OCI-LY1 (cell line): Measurements from ENCODE around the gene TUT1.

ENCODE experiments used
- H2AFZ ChIP-seq: fragments of 200-600 bp; sonication (generic), shearing (Covaris generic); 2 replicates; pipeline ENCODE4 v1.6.0; 2014; ENCODE audit warnings: antibody characterized with exemption, mild to moderate bottlenecking, low read length
- H3F3A ChIP-seq: fragments of 200-600 bp; sonication (generic), shearing (Covaris generic); 2 replicates; pipeline ENCODE4 v1.6.0; 2014; ENCODE audit warnings: mild to moderate bottlenecking, antibody characterized with exemption, low read length, moderate library complexity; ENCODE audit not compliant: insufficient read depth
- H3K27ac ChIP-seq: fragments of 200-600 bp; sonication (generic); 2 replicates; pipeline ENCODE4 v1.5.1; 2014; ENCODE audit warnings: low read length, mixed run types, mild to moderate bottlenecking, low read depth; ENCODE audit not compliant: poor library complexity, severe bottlenecking
- H3K27me3 ChIP-seq: fragments of 200-600 bp; sonication (generic); 2 replicates; pipeline ENCODE4 v1.6.0; 2014; ENCODE audit warnings: antibody characterized with exemption, mild to moderate bottlenecking, low read length, moderate library complexity; ENCODE audit not compliant: insufficient read depth
- H3K36me3 ChIP-seq: fragments of 200-600 bp; sonication (generic); 2 replicates; pipeline ENCODE4 v1.6.1; 2014; ENCODE audit warnings: mild to moderate bottlenecking, antibody characterized with exemption, low read length, moderate library complexity, mixed read lengths; ENCODE audit not compliant: insufficient read depth
- H3K4me1 ChIP-seq: fragments of 200-600 bp; sonication (generic); 2 replicates; pipeline ENCODE4 v1.5.1; 2014; ENCODE audit warnings: mild to moderate bottlenecking, low read length, moderate library complexity; ENCODE audit not compliant: insufficient read depth, severe bottlenecking
- H3K4me2 ChIP-seq: fragments of 200-600 bp; sonication (generic), shearing (Covaris generic); 2 replicates; pipeline ENCODE4 v1.6.1; 2014; ENCODE audit warnings: low read length
- H3K4me3 ChIP-seq: fragments of 200-600 bp; sonication (generic); 2 replicates; pipeline ENCODE4 v1.5.1; 2014; ENCODE audit warnings: low read length, low read depth, mild to moderate bottlenecking, mixed read lengths; ENCODE audit not compliant: poor library complexity, severe bottlenecking
- H3K79me2 ChIP-seq: fragments of 200-600 bp; shearing (Covaris generic); 2 replicates; pipeline ENCODE4 v1.6.1; 2016; ENCODE audit warnings: mixed run types, low read length, mixed read lengths; ENCODE audit not compliant: insufficient read depth
- H3K9ac ChIP-seq: fragments of 200-600 bp; sonication (generic), shearing (Covaris generic); 2 replicates; pipeline ENCODE4 v1.6.1; 2014; ENCODE audit warnings: mild to moderate bottlenecking, low read length, mixed read lengths
- H3K9me2 ChIP-seq: fragments of 200-600 bp; sonication (generic), shearing (Covaris generic); 2 replicates; pipeline ENCODE4 v1.6.1; 2014; ENCODE audit warnings: low read depth, mild to moderate bottlenecking, low read length, mixed read lengths
- H3K9me3 ChIP-seq: fragments of 200-600 bp; shearing (Covaris generic); 2 replicates; pipeline ENCODE4 v1.6.1; 2014; ENCODE audit warnings: low read length, mixed read lengths
- H4K20me1 ChIP-seq: fragments of 200-600 bp; sonication (generic), shearing (Covaris generic); 2 replicates; pipeline ENCODE4 v1.6.0; 2016; ENCODE audit warnings: mild to moderate bottlenecking, low read length; ENCODE audit not compliant: insufficient read depth
- EZH2 ChIP-seq: fragments of 200-600 bp; sonication (generic), shearing (Covaris generic); IDR thresholded peaks from 2 replicates; pipeline ENCODE4 v1.8.0; 2017; ENCODE audit warnings: borderline replicate concordance, mixed run types, mild to moderate bottlenecking, antibody characterized with exemption, low read length, moderate library complexity, mixed read lengths
- TF ChIP-seq, protein P1 (sequence below): fragments of 200-600 bp; sonication (generic), shearing (Covaris generic); IDR thresholded peaks from 2 replicates; pipeline ENCODE4 v1.5.1; 2017; ENCODE audit warnings: mild to moderate bottlenecking, antibody characterized with exemption, low read length, moderate library complexity, mixed read lengths

The TUT1 gene

DNA sequence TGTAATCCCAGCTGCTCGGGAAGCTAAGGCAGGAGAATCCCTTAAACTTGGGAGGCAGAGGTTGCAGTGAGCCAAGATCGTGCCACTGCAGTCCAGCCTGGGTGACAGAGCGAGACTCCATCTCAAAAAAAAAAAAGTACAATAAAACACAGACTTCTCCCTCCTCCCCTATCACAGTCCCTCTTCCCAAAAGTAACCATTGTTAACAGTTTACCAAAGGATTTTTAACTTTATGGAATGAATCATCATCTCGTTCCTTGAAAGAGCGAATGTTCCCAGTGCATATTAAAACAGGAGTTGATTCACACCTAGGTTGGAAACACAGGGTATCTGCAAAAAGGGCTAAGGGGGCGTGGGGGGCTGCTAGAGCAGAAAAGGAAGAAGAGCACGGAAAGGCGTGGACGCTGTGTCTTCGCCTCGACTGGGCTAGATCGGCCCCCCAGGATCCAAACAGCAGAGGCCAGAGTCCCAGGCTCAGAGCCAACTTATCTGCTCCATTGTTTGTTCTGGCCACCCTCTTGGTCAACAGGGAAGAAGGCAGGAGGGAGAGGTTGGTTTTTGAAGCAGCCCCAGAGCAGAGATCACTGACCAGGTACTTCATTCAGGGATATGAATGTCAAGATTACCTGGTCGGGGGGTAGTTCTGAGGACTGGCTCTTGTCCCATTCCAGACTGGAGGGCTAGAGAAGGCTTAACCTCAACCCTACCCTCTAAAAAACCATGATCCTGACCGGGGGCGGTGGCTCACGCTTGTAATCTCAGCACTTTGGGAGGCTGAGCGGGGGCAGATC, 42.6 kb downstream of the TUT1 start:
- peaks cover 25% of the 10 kb centered on the region for H3K4me1 ChIP-seq
- H3K4me3 ChIP-seq = no peak overlapping the region
- peaks cover 4% of the 10 kb centered on the region for H3K27me3 ChIP-seq
- no peak overlapping the region for H3K27ac ChIP-seq
- H3K9me3 ChIP-seq = no peaks in the 10 kb centered on the region
- no peaks in the 10 kb centered on the region for H4K20me1 ChIP-seq
- H3K9ac ChIP-seq = no peak overlapping the region
- no peaks in the 10 kb centered on the region for H3K9me2 ChIP-seq
- no peaks in the 10 kb centered on the region for H3F3A ChIP-seq
- TF ChIP-seq EZH2 = no peak
- TF ChIP-seq, protein P1, sequence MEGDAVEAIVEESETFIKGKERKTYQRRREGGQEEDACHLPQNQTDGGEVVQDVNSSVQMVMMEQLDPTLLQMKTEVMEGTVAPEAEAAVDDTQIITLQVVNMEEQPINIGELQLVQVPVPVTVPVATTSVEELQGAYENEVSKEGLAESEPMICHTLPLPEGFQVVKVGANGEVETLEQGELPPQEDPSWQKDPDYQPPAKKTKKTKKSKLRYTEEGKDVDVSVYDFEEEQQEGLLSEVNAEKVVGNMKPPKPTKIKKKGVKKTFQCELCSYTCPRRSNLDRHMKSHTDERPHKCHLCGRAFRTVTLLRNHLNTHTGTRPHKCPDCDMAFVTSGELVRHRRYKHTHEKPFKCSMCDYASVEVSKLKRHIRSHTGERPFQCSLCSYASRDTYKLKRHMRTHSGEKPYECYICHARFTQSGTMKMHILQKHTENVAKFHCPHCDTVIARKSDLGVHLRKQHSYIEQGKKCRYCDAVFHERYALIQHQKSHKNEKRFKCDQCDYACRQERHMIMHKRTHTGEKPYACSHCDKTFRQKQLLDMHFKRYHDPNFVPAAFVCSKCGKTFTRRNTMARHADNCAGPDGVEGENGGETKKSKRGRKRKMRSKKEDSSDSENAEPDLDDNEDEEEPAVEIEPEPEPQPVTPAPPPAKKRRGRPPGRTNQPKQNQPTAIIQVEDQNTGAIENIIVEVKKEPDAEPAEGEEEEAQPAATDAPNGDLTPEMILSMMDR = no peak
- H3K4me2 ChIP-seq = no peak overlapping the region
- H3K79me2 ChIP-seq = no peaks in the 10 kb centered on the region
- H2AFZ ChIP-seq = no peak overlapping the region
- H3K36me3 ChIP-seq = no peaks in the 10 kb centered on the region

DNA sequence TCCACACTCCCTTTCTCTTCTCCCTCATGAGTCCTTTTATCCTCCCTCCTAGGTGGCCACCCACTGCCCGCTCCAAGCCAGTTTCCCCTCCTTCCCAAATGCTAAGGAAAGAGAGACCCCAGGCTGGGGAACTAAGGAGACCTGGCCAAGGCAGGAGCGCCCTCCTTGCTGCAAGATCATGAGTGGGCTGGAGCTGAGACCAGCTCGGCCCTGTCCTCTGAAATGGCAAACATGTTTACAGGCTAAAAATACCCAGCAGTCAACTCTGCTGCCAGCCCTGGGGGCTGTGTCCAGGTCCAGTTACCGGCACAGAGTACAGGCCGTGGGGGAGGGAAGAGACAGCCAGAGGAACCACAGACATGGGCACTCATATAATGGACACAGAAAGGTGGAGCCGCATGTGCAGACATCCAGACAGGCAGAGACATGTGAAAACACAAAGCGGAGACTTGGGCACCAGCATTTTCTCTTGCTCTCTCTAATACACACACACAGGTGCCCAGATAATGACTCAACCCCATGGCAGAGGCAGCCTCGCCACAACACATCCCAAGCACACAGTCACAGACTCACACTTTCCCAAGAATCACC, 43.5 kb downstream of the TUT1 start:
- H3K4me1 ChIP-seq = peaks cover 22% of the 10 kb centered on the region
- TF ChIP-seq, protein P1 = no peak
- no peak for TF ChIP-seq EZH2
- H3K9ac ChIP-seq = no peak overlapping the region
- no peak overlapping the region for H3K4me3 ChIP-seq
- no peaks in the 10 kb centered on the region for H4K20me1 ChIP-seq
- H2AFZ ChIP-seq = no peak overlapping the region
- no peaks in the 10 kb centered on the region for H3F3A ChIP-seq
- no peaks in the 10 kb centered on the region for H3K79me2 ChIP-seq
- H3K27me3 ChIP-seq = peaks cover 4% of the 10 kb centered on the region
- no peak overlapping the region for H3K4me2 ChIP-seq
- H3K36me3 ChIP-seq = no peaks in the 10 kb centered on the region
- H3K27ac ChIP-seq = no peak overlapping the region
- no peaks in the 10 kb centered on the region for H3K9me2 ChIP-seq
- H3K9me3 ChIP-seq = no peaks in the 10 kb centered on the region

DNA sequence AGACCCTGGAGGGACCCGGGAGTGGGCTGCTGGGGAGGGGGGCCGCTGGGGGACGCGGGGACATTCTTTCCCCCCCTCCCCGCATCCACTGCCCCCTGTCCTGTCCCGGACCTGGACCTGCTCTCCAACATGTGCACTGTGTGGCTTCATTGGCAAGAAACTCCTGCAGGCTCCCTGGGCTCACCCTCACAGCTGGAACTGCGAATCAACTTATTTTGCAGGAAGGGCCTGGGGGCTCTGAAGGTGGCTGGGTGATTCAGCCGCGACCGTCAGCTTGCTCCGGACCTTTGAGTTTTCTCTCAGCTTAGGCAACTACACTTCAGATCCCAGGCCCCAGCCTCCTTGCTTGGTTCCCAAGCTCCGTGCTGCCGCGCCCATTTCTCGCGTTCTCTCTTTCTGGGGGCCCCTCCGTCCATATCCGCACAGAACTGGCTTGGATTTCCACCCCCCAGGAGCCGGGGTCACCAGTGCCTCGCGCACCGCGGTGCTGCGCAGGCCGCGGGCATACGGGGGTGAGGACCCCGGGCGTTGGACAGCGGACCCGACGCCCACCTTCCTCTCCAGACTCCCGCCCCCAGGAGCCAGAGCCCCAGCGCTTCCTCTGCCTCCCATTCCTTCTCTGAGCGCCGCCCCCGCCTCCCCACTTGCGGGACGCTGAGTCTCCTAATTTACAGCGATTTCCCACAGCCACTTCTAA, 44.2 kb downstream of the TUT1 start:
- Histone ChIP-seq H3K27ac (no peak overlapping the region), H3K9ac (no peak overlapping the region), H3K79me2 (no peaks in the 10 kb centered on the region), H2AFZ (no peak overlapping the region), H3F3A (no peaks in the 10 kb centered on the region), H3K9me2 (no peaks in the 10 kb centered on the region), H3K36me3 (no peaks in the 10 kb centered on the region), H4K20me1 (no peaks in the 10 kb centered on the region), H3K9me3 (no peaks in the 10 kb centered on the region), H3K4me1 (peaks cover 21% of the 10 kb centered on the region), H3K4me3 (no peak overlapping the region), H3K4me2 (no peak overlapping the region), H3K27me3 (peaks cover 4% of the 10 kb centered on the region)
- TF ChIP-seq, protein P1 = no peak
- no peak for TF ChIP-seq EZH2
